WI38 (cell line): Measurements from ENCODE around the gene LMO7.
"Not testable (repeated sequence)": the region's sequence is repeated elsewhere in the genome, so short reads cannot be mapped to it uniquely, and the experiment has no call there.

Experiments used
- H3K4me3 ChIP-seq: 2 replicates; pipeline ENCODE4 v1.5.1; 2011; ENCODE audit warnings: low read depth, mild to moderate bottlenecking, control low read depth, low read length
- TF ChIP-seq, protein P1 (sequence below): IDR thresholded peaks from 2 replicates; pipeline ENCODE4 v1.5.1; 2012; ENCODE audit warnings: low read depth, mild to moderate bottlenecking, control low read depth, low read length

Gene LMO7

DNA sequence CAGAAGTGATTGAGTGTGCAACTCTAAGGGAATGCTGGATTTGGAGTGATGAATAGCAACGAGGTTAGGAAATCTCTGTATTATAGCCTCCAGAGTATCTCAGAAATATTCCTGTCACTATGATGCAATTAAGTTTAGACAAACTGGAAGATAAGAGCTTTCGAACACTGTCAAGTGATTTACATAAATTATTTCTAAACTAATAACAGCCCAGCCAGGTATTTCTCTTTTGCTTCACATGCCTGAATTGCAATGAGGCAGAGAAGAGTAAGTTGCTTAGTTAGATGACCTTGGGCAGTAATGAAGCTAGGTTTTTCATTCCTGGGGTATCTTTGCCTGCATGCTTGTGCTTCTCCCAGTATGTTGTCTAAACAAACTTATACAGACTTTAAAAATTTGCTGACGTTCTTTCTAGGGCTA lies 134.5 kb downstream of the LMO7 start:
- TF ChIP-seq, protein P1, sequence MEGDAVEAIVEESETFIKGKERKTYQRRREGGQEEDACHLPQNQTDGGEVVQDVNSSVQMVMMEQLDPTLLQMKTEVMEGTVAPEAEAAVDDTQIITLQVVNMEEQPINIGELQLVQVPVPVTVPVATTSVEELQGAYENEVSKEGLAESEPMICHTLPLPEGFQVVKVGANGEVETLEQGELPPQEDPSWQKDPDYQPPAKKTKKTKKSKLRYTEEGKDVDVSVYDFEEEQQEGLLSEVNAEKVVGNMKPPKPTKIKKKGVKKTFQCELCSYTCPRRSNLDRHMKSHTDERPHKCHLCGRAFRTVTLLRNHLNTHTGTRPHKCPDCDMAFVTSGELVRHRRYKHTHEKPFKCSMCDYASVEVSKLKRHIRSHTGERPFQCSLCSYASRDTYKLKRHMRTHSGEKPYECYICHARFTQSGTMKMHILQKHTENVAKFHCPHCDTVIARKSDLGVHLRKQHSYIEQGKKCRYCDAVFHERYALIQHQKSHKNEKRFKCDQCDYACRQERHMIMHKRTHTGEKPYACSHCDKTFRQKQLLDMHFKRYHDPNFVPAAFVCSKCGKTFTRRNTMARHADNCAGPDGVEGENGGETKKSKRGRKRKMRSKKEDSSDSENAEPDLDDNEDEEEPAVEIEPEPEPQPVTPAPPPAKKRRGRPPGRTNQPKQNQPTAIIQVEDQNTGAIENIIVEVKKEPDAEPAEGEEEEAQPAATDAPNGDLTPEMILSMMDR, result no peak
- no peak overlapping the region for H3K4me3 ChIP-seq

DNA sequence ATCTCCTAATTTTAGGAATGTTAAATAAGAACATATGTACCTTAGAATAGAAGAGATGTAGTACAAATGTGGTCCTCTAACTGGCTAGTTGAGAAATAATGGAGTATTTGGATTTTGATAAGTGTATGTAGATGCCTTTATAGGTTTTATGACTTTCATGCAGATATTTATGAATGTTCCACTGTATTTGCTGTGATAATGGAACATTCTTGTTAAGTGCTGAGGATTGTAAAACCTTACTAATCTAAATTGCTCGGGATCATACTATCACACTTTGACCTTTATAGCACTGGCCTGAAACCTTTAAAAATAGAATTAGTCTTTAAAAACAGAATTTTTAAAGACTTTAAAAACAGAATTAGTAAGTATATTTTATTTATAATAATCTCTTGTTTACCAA lies 135.1 kb downstream of the LMO7 start:
- TF ChIP-seq, protein P1, result no peak
- no peak overlapping the region for H3K4me3 ChIP-seq

DNA sequence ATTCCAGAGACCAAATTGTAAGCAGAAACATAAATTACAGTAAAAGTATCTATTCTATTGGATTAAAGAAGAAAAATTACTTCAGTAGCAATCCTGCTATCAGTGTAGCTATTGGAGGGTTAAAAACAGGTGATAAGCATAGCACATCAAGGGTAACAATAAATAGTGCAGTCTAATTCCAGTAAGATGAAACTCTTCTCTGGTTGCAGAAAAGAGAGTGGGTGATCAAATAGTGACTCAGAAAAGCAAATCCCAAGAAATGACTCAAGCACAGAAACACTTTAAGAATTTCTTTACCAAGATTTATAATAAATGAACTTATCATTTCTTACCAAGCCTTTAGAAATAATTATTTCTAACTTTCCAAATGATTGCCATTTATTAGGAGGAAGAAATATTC lies 135.7 kb downstream of the LMO7 start:
- TF ChIP-seq, protein P1, result no peak
- H3K4me3 ChIP-seq, result no peak overlapping the region

DNA sequence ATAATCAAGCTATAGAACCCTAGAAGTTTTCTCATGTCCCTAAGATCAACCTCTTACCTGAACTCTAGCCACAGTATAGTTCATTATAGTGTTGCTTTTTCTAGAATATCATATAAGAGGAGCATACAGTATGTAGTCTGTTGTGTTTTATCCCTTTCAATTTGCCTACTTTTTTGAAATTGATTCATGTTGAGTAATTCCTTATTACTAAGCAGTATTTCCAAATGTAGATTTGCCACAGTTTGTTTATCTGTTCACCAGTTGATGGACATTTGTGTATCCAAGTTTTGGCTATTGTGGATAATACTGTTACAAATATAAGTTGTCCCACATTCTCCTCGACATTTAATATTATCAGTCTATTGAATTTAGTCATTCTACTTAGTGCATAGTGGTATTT lies 138.0 kb downstream of the LMO7 start:
- TF ChIP-seq, protein P1, result no peak
- no peak overlapping the region for H3K4me3 ChIP-seq

DNA sequence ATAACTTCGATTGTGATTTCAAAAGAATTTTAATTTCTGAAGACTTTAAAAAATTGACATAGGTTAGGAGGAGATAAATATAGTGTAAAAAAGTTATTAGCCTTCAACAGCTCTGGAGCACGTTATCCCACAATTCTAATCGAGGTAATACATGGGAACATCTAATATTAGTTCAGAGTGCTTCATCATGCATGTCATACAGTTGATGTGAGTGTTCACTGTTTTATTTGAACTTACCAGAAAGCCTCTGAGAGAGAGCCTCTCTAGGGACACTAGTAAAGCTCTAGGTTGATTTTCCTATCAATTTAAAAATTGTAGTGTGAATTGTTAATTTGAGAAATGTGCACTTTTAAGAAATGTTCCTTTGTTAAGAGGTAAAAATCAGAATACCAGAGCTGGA lies 140.4 kb downstream of the LMO7 start:
- TF ChIP-seq, protein P1, result no peak
- no peak overlapping the region for H3K4me3 ChIP-seq

DNA sequence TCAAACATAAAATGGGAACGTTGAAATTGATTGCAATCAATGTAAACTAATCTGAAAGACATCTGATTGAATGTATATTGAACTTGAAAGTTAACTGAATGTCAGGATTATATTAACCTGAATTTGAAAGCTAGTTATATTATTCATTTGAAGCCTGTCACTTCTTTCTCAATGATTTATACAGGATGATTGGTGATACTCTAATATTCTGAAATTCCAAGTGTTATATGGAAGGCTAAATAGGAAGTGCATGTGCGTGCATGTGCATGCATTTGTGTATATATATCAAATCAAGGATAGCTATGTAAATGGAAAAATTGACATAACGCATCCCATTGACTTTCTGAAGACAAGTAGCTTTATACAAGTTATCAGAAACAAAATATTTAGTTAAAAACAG lies 143.3 kb downstream of the LMO7 start:
- no peak overlapping the region for H3K4me3 ChIP-seq
- TF ChIP-seq, protein P1, result no peak

DNA sequence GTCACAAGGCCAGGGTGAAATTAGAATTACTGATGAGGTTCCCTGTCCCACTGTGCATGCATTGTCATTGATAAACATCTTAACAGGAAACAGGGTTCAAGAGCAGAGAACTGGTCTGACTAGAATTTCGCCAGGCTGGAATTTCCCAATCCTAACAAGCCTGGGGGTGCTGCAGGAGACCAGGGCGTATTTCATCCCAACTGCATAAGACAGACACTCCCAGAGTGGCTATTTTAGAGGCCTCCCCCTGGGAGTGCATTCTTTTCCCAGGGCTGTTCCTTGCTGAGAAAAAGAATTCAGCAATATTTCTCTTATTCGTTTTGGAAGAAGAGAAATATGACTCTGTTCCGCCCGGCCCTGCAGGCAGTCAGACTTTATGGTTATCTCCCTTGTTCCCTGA lies 144.0 kb downstream of the LMO7 start:
- H3K4me3 ChIP-seq, result not testable (repeated sequence)

DNA sequence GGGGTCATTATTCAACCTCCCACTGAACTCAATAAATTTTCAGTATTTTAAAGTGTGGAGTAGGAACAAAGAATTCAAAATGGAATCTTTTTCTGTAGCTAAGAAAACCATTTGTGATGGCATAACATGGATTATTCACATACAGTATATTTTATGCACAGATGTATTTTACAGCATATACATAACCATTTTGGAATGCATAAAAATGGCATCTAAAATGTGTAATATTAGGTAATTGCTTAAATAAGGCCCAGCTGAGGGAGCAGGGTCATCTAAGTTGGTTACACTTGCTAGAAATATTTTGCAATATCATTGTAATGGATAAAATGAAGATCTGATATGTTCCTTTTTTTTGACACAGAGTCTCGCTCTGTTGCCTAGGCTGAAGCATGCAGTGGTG lies 146.9 kb downstream of the LMO7 start:
- H3K4me3 ChIP-seq, result no peak overlapping the region
- TF ChIP-seq, protein P1, result no peak
